Transverse colon (tissue), 4 donors: ENCODE measurements around the gene LRP5. TPM values are rescaled to one million over a fixed set of nuclear protein-coding genes. Genes with fewer than 3 reads are reported as not detected.

Experiments
- DNase-seq: peaks from one replicate; pipeline ENCODE4 v3.0.0-alpha.2; 2019
- H3K27ac ChIP-seq, 4 donors: fragments of 200-600 bp; sonication (generic); 2 replicates each; pipeline ENCODE4 v1.5.1; 2016 to 2018; ENCODE audit warnings: inconsistent platforms in 4 of 4
- H3K27me3 ChIP-seq: fragments of 200-600 bp; sonication (generic); 2 replicates; pipeline ENCODE4 v1.5.1; 2017; ENCODE audit warnings: inconsistent platforms
- H3K36me3 ChIP-seq, 4 donors: fragments of 200-600 bp; sonication (generic); 2 replicates each; pipeline ENCODE4 v1.5.1; 2017 to 2019; ENCODE audit warnings: inconsistent platforms in 4 of 4
- H3K4me1 ChIP-seq, 4 donors: fragments of 200-600 bp; sonication (generic); 2 replicates each; pipeline ENCODE4 v1.5.1; 2017 to 2020; ENCODE audit warnings: inconsistent platforms in 4 of 4
- H3K4me3 ChIP-seq, 4 donors: fragments of 200-600 bp; sonication (generic); 1 replicate in 1 of 4; 2 replicates in 3 of 4; pipeline versions ENCODE4 v1.5.1 to v1.6.1; 2017 to 2019; ENCODE audit warnings: inconsistent platforms in 4 of 4
- H3K9me3 ChIP-seq, 2 donors: fragments of 200-600 bp; sonication (generic); 2 replicates each; pipeline ENCODE4 v1.5.1; 2017 to 2019; ENCODE audit warnings: inconsistent platforms in 2 of 2
- EP300 ChIP-seq: sonication (generic); formaldehyde crosslinking; IDR thresholded peaks from one replicate; pipeline ENCODE4 v1.6.1; 2017; ENCODE audit warnings: antibody characterized with exemption, low read depth
- POLR2A ChIP-seq: fragments of 450-650 bp; IDR thresholded peaks from one replicate; pipeline ENCODE4 v1.6.1; 2016; ENCODE audit warnings: antibody characterized with exemption, mild to moderate bottlenecking, moderate library complexity
- POLR2AphosphoS5 ChIP-seq, 3 donors: sonication (generic); formaldehyde crosslinking; IDR thresholded peaks; one replicate each; pipeline ENCODE4 v1.6.1; 2016; ENCODE audit warnings: antibody characterized with exemption in 3 of 3
- WGBS, 2 donors: methylation state at CpG; one replicate each; pipeline ENCODE4 v1.1.5; 2018; ENCODE audit warnings: low coverage in 1 of 2; 5-methylcytosine and 5-hydroxymethylcytosine counted together
- in situ Hi-C, 4 donors: fragments of 200-750 bp; cut with MboI; loops; one replicate each; pipeline versions ENCODE4 v1.15.0 to v1.15.1; 2017; ENCODE audit warnings: low sequenced_read_pairs in 3 of 4, low pct_ligation_motif_present in 1 of 4, low pct_unique_long_range_greater_than_20kb in 1 of 4
- intact Hi-C: fragments of 100-400 bp; cut with DNase I; formaldehyde crosslinking; loops from one replicate; pipeline ENCODE4 v1.15.1; 2023; ENCODE audit warnings: low total_unique reads
- total RNA-seq, 4 donors: library from RNA; depleted of rRNA; stranded (reverse); fragments of >200 nt; gene quantifications; one replicate each; pipeline ENCODE4 v1.1.0, GENCODE V29; 2016
- TF ChIP-seq, protein P1 (sequence below), 5 experiments: fragments of 200-600 bp in 3 of 5; fragments of 450-650 bp in 2 of 5; sonication (generic) in 3 of 5; IDR thresholded peaks; 1 replicate in 2 of 5; 2 replicates in 3 of 5; pipeline ENCODE4 v1.5.1; 2016 to 2017; ENCODE audit warnings: antibody characterized with exemption in 5 of 5, inconsistent platforms in 3 of 5, mild to moderate bottlenecking in 2 of 5, moderate library complexity in 1 of 5

Gene LRP5
- total RNA-seq, 4 donors from 2014 or later: 72.6 to 138 (median 82.3) TPM

DNA sequence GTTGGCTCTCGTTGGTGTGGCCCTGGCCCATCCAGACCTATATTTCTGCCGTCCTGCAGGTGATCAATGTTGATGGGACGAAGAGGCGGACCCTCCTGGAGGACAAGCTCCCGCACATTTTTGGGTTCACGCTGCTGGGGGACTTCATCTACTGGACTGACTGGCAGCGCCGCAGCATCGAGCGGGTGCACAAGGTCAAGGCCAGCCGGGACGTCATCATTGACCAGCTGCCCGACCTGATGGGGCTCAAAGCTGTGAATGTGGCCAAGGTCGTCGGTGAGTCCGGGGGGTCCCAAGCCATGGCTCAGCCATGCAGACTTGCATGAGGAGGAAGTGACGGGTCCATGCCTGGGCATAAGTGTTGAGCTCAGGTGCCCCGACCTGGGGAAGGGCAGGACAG is 91.0 kb downstream of the LRP5 start:
- no peak for DNase-seq
- H3K9me3 ChIP-seq: no peaks in the 10 kb centered on the region
- intact Hi-C loops: no loop called here
- H3K4me1 ChIP-seq: peaks cover 18 to 51% (median 45%) of the 10 kb centered on the region in 4 donors
- H3K27me3 ChIP-seq: no peaks in the 10 kb centered on the region
- H3K36me3 ChIP-seq: peaks cover 0 to 7% (median 0%) of the 10 kb centered on the region in 4 donors
- no peak overlapping the region for H3K27ac ChIP-seq
- 91 to 94% methylated on average over 7 to 18 of the region's 18 CpGs for WGBS, 2 donors
- TF ChIP-seq POLR2A (no peak), EP300 (no peak), POLR2AphosphoS5 (IDR thresholded peaks at IDR 0.05) (no peak)
- TF ChIP-seq, protein P1, sequence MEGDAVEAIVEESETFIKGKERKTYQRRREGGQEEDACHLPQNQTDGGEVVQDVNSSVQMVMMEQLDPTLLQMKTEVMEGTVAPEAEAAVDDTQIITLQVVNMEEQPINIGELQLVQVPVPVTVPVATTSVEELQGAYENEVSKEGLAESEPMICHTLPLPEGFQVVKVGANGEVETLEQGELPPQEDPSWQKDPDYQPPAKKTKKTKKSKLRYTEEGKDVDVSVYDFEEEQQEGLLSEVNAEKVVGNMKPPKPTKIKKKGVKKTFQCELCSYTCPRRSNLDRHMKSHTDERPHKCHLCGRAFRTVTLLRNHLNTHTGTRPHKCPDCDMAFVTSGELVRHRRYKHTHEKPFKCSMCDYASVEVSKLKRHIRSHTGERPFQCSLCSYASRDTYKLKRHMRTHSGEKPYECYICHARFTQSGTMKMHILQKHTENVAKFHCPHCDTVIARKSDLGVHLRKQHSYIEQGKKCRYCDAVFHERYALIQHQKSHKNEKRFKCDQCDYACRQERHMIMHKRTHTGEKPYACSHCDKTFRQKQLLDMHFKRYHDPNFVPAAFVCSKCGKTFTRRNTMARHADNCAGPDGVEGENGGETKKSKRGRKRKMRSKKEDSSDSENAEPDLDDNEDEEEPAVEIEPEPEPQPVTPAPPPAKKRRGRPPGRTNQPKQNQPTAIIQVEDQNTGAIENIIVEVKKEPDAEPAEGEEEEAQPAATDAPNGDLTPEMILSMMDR (IDR thresholded peaks at IDR 0.05): no peak
- in situ Hi-C loops: no loop called here
- H3K4me3 ChIP-seq: no peak overlapping the region

DNA sequence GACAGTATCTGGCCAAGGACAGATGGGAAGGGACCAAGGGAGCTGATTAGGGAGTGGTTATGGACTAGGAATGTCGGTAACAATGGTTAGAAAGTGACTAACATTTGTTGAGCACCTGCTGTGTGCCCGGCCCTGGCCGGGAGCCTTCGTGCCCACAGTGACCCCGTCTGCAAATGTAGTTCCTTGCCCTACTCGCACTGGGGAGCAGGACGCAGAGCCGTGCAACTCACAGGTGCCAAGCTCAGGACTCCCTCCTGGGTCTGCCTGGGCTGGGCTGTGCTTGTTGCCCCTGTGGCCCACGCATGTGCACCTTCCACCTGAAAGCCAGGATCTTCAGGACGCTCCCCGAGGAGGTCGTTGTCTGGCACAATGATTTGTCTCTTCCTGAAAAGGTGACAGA is 91.4 kb downstream of the LRP5 start:
- Histone ChIP-seq H3K27me3 (no peaks in the 10 kb centered on the region), H3K36me3 (peaks cover 0 to 7% (median 0%) of the 10 kb centered on the region in 4 donors), H3K4me1 (peaks cover 17 to 50% (median 44%) of the 10 kb centered on the region in 4 donors), H3K9me3 (no peaks in the 10 kb centered on the region), H3K4me3 (no peak overlapping the region), H3K27ac (no peak overlapping the region)
- in situ Hi-C loops: no loop called here
- intact Hi-C loops: no loop called here
- WGBS, 2 donors: 80 to 95% methylated on average over 1 to 11 of the region's 12 CpGs
- no peak for TF ChIP-seq EP300
- TF ChIP-seq POLR2AphosphoS5 (IDR thresholded peaks at IDR 0.05): no peak
- TF ChIP-seq POLR2A: no peak
- TF ChIP-seq, protein P1 (IDR thresholded peaks at IDR 0.05): no peak
- DNase-seq: no peak

DNA sequence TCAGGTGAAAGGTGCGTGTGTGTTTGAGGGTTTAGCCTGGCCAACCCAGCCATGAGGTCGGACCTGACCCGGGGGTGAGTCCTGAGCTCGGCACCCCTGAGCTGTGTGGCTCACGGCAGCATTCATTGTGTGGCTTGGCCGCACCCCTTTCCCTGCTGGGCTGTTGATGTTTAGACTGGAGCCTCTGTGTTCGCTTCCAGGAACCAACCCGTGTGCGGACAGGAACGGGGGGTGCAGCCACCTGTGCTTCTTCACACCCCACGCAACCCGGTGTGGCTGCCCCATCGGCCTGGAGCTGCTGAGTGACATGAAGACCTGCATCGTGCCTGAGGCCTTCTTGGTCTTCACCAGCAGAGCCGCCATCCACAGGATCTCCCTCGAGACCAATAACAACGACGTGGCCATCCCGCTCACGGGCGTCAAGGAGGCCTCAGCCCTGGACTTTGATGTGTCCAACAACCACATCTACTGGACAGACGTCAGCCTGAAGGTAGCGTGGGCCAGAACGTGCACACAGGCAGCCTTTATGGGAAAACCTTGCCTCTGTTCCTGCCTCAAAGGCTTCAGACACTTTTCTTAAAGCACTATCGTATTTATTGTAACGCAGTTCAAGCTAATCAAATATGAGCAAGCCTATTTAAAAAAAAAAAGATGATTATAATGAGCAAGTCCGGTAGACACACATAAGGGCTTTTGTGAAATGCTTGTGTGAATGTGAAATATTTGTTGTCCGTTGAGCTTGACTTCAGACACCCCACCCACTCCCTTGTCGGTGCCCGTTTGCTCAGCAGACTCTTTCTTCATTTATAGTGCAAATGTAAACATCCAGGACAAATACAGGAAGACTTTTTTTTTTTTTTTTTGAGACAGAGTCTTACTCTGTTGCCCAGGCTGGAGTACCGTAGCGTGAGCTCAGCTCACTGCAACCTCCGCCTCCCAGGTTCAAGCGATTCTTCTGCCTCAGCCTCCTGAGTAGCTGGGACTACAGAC is 94.2 kb downstream of the LRP5 start:
- Histone ChIP-seq H3K27ac (peak overlapping the region; percentile 73 to 90 (median 78)), H3K4me1 (peaks cover 6 to 27% (median 24%) of the 10 kb centered on the region in 4 donors), H3K4me3 (no peak overlapping the region), H3K9me3 (no peaks in the 10 kb centered on the region), H3K36me3 (peaks cover 0 to 7% (median 0%) of the 10 kb centered on the region in 4 donors), H3K27me3 (no peaks in the 10 kb centered on the region)
- peak; percentile 55 for DNase-seq
- 61 to 63% methylated on average over 8 to 34 of the region's 34 CpGs for WGBS, 2 donors
- in situ Hi-C loops (no loop called here), intact Hi-C loops (no loop called here)
- TF ChIP-seq EP300: no peak
- no peak for TF ChIP-seq POLR2AphosphoS5 (IDR thresholded peaks at IDR 0.05)
- TF ChIP-seq POLR2A: no peak
- TF ChIP-seq, protein P1 (IDR thresholded peaks at IDR 0.05): no peak

DNA sequence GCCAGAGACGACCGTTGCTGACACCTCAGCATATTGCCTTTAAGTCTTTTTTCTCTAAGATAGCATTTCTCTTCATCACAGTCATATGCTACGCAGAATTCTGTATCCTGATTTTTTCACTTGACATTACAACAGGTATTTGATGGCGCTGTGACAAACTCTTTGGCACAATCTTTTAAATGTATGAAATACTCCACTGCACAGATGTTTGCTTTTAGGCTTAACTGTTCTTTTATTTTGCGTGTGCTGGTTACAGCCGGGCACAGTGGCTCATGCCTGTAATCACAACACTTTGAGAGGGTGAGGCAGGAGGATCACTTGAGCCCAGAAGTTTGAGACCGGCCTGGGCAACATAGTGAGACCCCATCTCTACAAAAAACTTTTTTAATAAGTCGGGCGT is 96.1 kb downstream of the LRP5 start:
- 52 to 68% methylated on average over 6 to 9 of the region's 9 CpGs for WGBS, 2 donors
- intact Hi-C loops: no loop called here

More for the DNA sequence above, 96.1 kb downstream of the LRP5 start:
- in situ Hi-C loops: no loop called here
- peaks cover 6 to 34% (median 31%) of the 10 kb centered on the region in 4 donors for H3K4me1 ChIP-seq
- H3K27ac ChIP-seq: peak overlapping the region; percentile 19 to 90 (median 76)
- H3K27me3 ChIP-seq: no peaks in the 10 kb centered on the region
- no peak for DNase-seq
- peaks cover 0 to 11% (median 3%) of the 10 kb centered on the region in 4 donors for H3K36me3 ChIP-seq
- H3K9me3 ChIP-seq: no peaks in the 10 kb centered on the region
- no peak overlapping the region for H3K4me3 ChIP-seq
- TF ChIP-seq POLR2A (no peak), EP300 (no peak), POLR2AphosphoS5 (IDR thresholded peaks at IDR 0.05) (no peak)
- TF ChIP-seq, protein P1 (IDR thresholded peaks at IDR 0.05): no peak
